IMR-90 (cell line): ENCODE results near the gene NLRX1. TPM values are rescaled to one million over a fixed set of nuclear protein-coding genes. Genes with fewer than 3 reads are reported as not detected.

Experiments used
- ATAC-seq: fragments of 200-7000 bp; cut with Tn5 transposase; 2 replicates; pipeline ENCODE4 v1.9.1; 2020; ENCODE audit warnings: low read depth, mild to moderate bottlenecking, moderate library complexity
- BruUV-seq: library from RNA; stranded (reverse); fragments of 400-500 nt; replicated peaks from 2 replicates; lab custom pipeline; 2021; lab: Mats Ljungman, UMichigan
- CTCF ChIA-PET: fragments of 300-600 bp; formaldehyde crosslinking; extraction: SDS; loops from one replicate; lab custom pipeline; 2021; ENCODE audit warnings: antibody characterized with exemption; lab: Yijun Ruan, JAX
- POLR2A ChIA-PET: fragments of 300-600 bp; sonication (Branson Sonifier 250); formaldehyde crosslinking; loops from one replicate; lab custom pipeline; 2022; ENCODE audit warnings: antibody characterized with exemption; ENCODE audit not compliant: unreplicated experiment; lab: Charles Lee
- DNase-seq: peaks from one replicate; pipeline ENCODE4 v3.0.0; 2013
- H2AFZ ChIP-seq: replicated peaks from 2 replicates; pipeline ENCODE3; 2013; ENCODE audit warnings: low read length, mild to moderate bottlenecking; ENCODE audit not compliant: poor library complexity
- H2AK5ac ChIP-seq: 2 replicates; pipeline ENCODE4 v1.6.1; 2013; ENCODE audit warnings: low read depth, low read length, inconsistent platforms
- H2AK9ac ChIP-seq: replicated peaks from 2 replicates; pipeline ENCODE3; 2013; ENCODE audit warnings: mild to moderate bottlenecking, low read depth, low read length, moderate library complexity; ENCODE audit not compliant: poor library complexity
- H2BK120ac ChIP-seq: 2 replicates; pipeline ENCODE4 v1.6.1; 2013; ENCODE audit warnings: low read depth, low read length, inconsistent platforms
- H2BK15ac ChIP-seq: 3 replicates; pipeline ENCODE4 v1.6.1; 2013; ENCODE audit warnings: low read depth, low read length, inconsistent platforms
- H2BK20ac ChIP-seq: 2 replicates; pipeline ENCODE4 v1.6.1; 2013; ENCODE audit warnings: low read depth, mild to moderate bottlenecking, inconsistent platforms, low read length, moderate library complexity
- H2BK5ac ChIP-seq: 2 replicates; pipeline ENCODE4 v1.6.1; 2013; ENCODE audit warnings: mild to moderate bottlenecking, low read depth, low read length, inconsistent platforms; ENCODE audit not compliant: poor library complexity, severe bottlenecking
- H3K14ac ChIP-seq: replicated peaks from 2 replicates; pipeline ENCODE4 v1.6.1; 2013; ENCODE audit warnings: low read depth, low read length, inconsistent platforms
- H3K18ac ChIP-seq: 2 replicates; pipeline ENCODE4 v1.6.1; 2013; ENCODE audit warnings: low read depth, low read length, control low read depth
- H3K23ac ChIP-seq: 2 replicates; pipeline ENCODE4 v1.6.1; 2013; ENCODE audit warnings: low read depth, low read length, inconsistent platforms
- H3K27ac ChIP-seq: 2 replicates; pipeline ENCODE4 v1.5.1; 2013; ENCODE audit warnings: mild to moderate bottlenecking, control low read depth, low read length; ENCODE audit not compliant: insufficient read depth
- H3K27me3 ChIP-seq: 2 replicates; pipeline ENCODE4 v1.6.1; 2013; ENCODE audit warnings: low read length; ENCODE audit not compliant: control insufficient read depth, insufficient read depth
- H3K36me3 ChIP-seq: 2 replicates; pipeline ENCODE4 v1.6.1; 2013; ENCODE audit warnings: low read length, mixed read lengths; ENCODE audit not compliant: control insufficient read depth, insufficient read depth
- H3K4ac ChIP-seq: 2 replicates; pipeline ENCODE4 v1.6.1; 2013; ENCODE audit warnings: low read depth, low read length, inconsistent platforms
- H3K4me1 ChIP-seq: 2 replicates; pipeline ENCODE4 v1.6.1; 2013; ENCODE audit warnings: low read length, mixed read lengths; ENCODE audit not compliant: control insufficient read depth, insufficient read depth
- H3K4me2 ChIP-seq: 2 replicates; pipeline ENCODE4 v1.6.1; 2013; ENCODE audit warnings: low read depth, mild to moderate bottlenecking, control low read depth, low read length, moderate library complexity
- H3K4me3 ChIP-seq: 2 replicates; pipeline ENCODE4 v1.5.1; 2013; ENCODE audit warnings: low read depth, mild to moderate bottlenecking, control low read depth, low read length, moderate library complexity; ENCODE audit not compliant: insufficient read depth
- H3K56ac ChIP-seq: 2 replicates; pipeline ENCODE4 v1.6.1; 2013; ENCODE audit warnings: low read length, inconsistent platforms; ENCODE audit not compliant: insufficient read depth; ENCODE audit errors: extremely low read depth
- H3K79me1 ChIP-seq, 2 experiments: 2 replicates each; pipeline ENCODE4 v1.6.1; 2013; ENCODE audit warnings: low read length in 2 of 2, inconsistent platforms in 1 of 2, low read depth in 1 of 2
- H3K9ac ChIP-seq: 2 replicates; pipeline ENCODE4 v1.6.1; 2013; ENCODE audit warnings: low read depth, low read length, control low read depth
- H3K9me1 ChIP-seq: 2 replicates; pipeline ENCODE4 v1.6.1; 2013; ENCODE audit warnings: low read length, inconsistent platforms; ENCODE audit not compliant: insufficient read depth
- H3K9me3 ChIP-seq: 2 replicates; pipeline ENCODE4 v1.6.1; 2013; ENCODE audit warnings: low read length; ENCODE audit not compliant: control insufficient read depth, insufficient read depth
- H4K20me1 ChIP-seq: 2 replicates; pipeline ENCODE4 v1.6.1; 2013; ENCODE audit warnings: low read length, inconsistent platforms; ENCODE audit not compliant: insufficient read depth
- H4K5ac ChIP-seq: 2 replicates; pipeline ENCODE4 v1.6.1; 2013; ENCODE audit warnings: mild to moderate bottlenecking, low read depth, low read length, control low read depth
- H4K8ac ChIP-seq, 2 experiments: 2 replicates each; pipeline ENCODE4 v1.6.1; 2013; ENCODE audit warnings: low read depth in 2 of 2, low read length in 2 of 2, control low read depth in 1 of 2, inconsistent platforms in 1 of 2
- H4K91ac ChIP-seq: 2 replicates; pipeline ENCODE4 v1.6.1; 2013; ENCODE audit warnings: low read depth, low read length, inconsistent platforms; ENCODE audit not compliant: insufficient read depth
- BHLHE40 ChIP-seq: fragments of 150-350 bp; IDR thresholded peaks from 2 replicates; pipeline ENCODE4 v1.6.1; 2016; ENCODE audit warnings: mild to moderate bottlenecking, low read depth, low read length
- CEBPB ChIP-seq: IDR thresholded peaks from 2 replicates; pipeline ENCODE4 v1.6.1; 2012; ENCODE audit warnings: low read depth, low read length, improper control_type of control experiment
- CHD1 ChIP-seq: IDR thresholded peaks from 2 replicates; pipeline ENCODE4 v1.6.1; 2012; ENCODE audit warnings: low read depth, low read length, improper control_type of control experiment
- CTCF ChIP-seq: conservative IDR thresholded peaks from 2 replicates; pipeline ENCODE4 v1.5.1; 2012; ENCODE audit warnings: mild to moderate bottlenecking, low read depth, low read length, improper control_type of control experiment
- FOS ChIP-seq: fragments of 150-350 bp; IDR thresholded peaks from 2 replicates; pipeline ENCODE4 v1.6.1; 2016; ENCODE audit warnings: low read depth, low read length
- MAFK ChIP-seq: IDR thresholded peaks from 2 replicates; pipeline ENCODE4 v1.6.1; 2012; ENCODE audit warnings: low read depth, low read length, improper control_type of control experiment
- MAZ ChIP-seq: IDR thresholded peaks from 2 replicates; pipeline ENCODE4 v1.6.1; 2012; ENCODE audit warnings: low read depth, mild to moderate bottlenecking, low read length, improper control_type of control experiment, moderate library complexity, borderline replicate concordance
- MXI1 ChIP-seq: IDR thresholded peaks from 2 replicates; pipeline ENCODE4 v1.6.1; 2012; ENCODE audit warnings: low read depth, mild to moderate bottlenecking, low read length, moderate library complexity, borderline replicate concordance
- NFE2L2 ChIP-seq: fragments of 150-350 bp; IDR thresholded peaks from 2 replicates; pipeline ENCODE4 v1.6.1; 2016; ENCODE audit warnings: low read depth, mild to moderate bottlenecking, low read length
- POLR2A ChIP-seq: IDR thresholded peaks from 2 replicates; pipeline ENCODE4 v1.6.1; 2012; ENCODE audit warnings: mild to moderate bottlenecking, low read depth, low read length
- RAD21 ChIP-seq: IDR thresholded peaks from 2 replicates; pipeline ENCODE4 v1.6.1; 2012; ENCODE audit warnings: low read length, improper control_type of control experiment
- RCOR1 ChIP-seq: IDR thresholded peaks from 2 replicates; pipeline ENCODE4 v1.6.1; 2012; ENCODE audit warnings: mild to moderate bottlenecking, low read length, improper control_type of control experiment; ENCODE audit not compliant: insufficient replicate concordance
- RFX5 ChIP-seq: IDR thresholded peaks from 2 replicates; pipeline ENCODE4 v1.8.0; 2012; ENCODE audit warnings: low read depth, mild to moderate bottlenecking, low read length, moderate library complexity
- SMC3 ChIP-seq: fragments of 150-350 bp; IDR thresholded peaks from 2 replicates; pipeline ENCODE4 v1.6.1; 2016; ENCODE audit warnings: low read depth, mild to moderate bottlenecking, antibody characterized with exemption, low read length, moderate library complexity
- whole genome bisulfite sequencing, 2 experiments: methylation state at CpG; one replicate each; pipeline versions ENCODE4 v1.1.5 to v1.1.7; 2013; ENCODE audit warnings: missing lambda C conversion rate in 2 of 2; ENCODE audit not compliant: insufficient read length in 1 of 2; ENCODE audit errors: extremely low coverage in 2 of 2; 5-methylcytosine and 5-hydroxymethylcytosine counted together
- dilution Hi-C: fragments of 300-500 bp; cut with HindIII; formaldehyde crosslinking; loops from one replicate; pipeline ENCODE4 v1.14.3; 2018; ENCODE audit warnings: low sequenced_read_pairs; ENCODE audit not compliant: unreplicated experiment
- in situ Hi-C: fragments of 300-500 bp; cut with MboI; formaldehyde crosslinking; loops from 3 replicates; pipeline ENCODE4 v1.14.3; 2019; ENCODE audit warnings: low sequenced_read_pairs, inconsistent platforms, mixed read lengths
- intact Hi-C: fragments of 100-400 bp; cut with micrococcal nuclease; formaldehyde crosslinking; loops from 2 replicates; pipeline ENCODE4 v1.10.0; 2022
- polyA plus RNA-seq, 3 experiments: library from polyadenylated mRNA; depleted of rRNA; stranded (reverse); fragments of >200 nt; gene quantifications; 2 replicates each; pipeline ENCODE4 v1.2.3, GENCODE V29; 2012; ENCODE audit warnings: low replicate concordance in 1 of 3
- total RNA-seq: library from RNA; depleted of rRNA; stranded (reverse); fragments of >200 nt; gene quantifications from 2 replicates; pipeline ENCODE4 v1.2.3, GENCODE V29; 2012
- TF ChIP-seq, protein P1 (sequence below): fragments of 150-350 bp; IDR thresholded peaks from 2 replicates; pipeline ENCODE4 v1.6.1; 2017; ENCODE audit warnings: mild to moderate bottlenecking, antibody characterized with exemption, low read length, low read depth
- TF ChIP-seq, protein P2 (sequence below): fragments of 150-350 bp; IDR thresholded peaks from 2 replicates; pipeline ENCODE4 v1.6.1; 2016; ENCODE audit warnings: low read depth, mild to moderate bottlenecking, low read length, moderate library complexity, borderline replicate concordance

Gene NLRX1
- total and polyA plus RNA-seq, 2 of the 4 experiments (the other 2 are of a cell fraction): 3.0 to 4.9 TPM

- no peak overlapping the region for H3K9ac ChIP-seq
- no peak overlapping the region for H2AK5ac ChIP-seq
- H3K4me2 ChIP-seq: no peak overlapping the region
- H3K9me1 ChIP-seq: no peaks in the 10 kb centered on the region
- 76% methylated on average over 4 of the region's 8 CpGs; no CpG with 5 or more reads in 1 of the 2 experiments for WGBS, 2 experiments
- no peak for DNase-seq
- BruUV-seq: no TSS peak
- TF ChIP-seq RCOR1 (no peak), MXI1 (no peak), RAD21 (no peak), RFX5 (no peak), SMC3 (no peak), BHLHE40 (no peak), POLR2A (no peak), CEBPB (no peak), NFE2L2 (no peak), MAFK (no peak), MAZ (no peak), CHD1 (no peak), FOS (no peak), CTCF (no peak)
- TF ChIP-seq, protein P1, sequence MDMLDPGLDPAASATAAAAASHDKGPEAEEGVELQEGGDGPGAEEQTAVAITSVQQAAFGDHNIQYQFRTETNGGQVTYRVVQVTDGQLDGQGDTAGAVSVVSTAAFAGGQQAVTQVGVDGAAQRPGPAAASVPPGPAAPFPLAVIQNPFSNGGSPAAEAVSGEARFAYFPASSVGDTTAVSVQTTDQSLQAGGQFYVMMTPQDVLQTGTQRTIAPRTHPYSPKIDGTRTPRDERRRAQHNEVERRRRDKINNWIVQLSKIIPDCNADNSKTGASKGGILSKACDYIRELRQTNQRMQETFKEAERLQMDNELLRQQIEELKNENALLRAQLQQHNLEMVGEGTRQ: no peak
- TF ChIP-seq, protein P2, sequence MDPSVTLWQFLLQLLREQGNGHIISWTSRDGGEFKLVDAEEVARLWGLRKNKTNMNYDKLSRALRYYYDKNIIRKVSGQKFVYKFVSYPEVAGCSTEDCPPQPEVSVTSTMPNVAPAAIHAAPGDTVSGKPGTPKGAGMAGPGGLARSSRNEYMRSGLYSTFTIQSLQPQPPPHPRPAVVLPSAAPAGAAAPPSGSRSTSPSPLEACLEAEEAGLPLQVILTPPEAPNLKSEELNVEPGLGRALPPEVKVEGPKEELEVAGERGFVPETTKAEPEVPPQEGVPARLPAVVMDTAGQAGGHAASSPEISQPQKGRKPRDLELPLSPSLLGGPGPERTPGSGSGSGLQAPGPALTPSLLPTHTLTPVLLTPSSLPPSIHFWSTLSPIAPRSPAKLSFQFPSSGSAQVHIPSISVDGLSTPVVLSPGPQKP: no peak
- H4K20me1 ChIP-seq: no peaks in the 10 kb centered on the region
- H2BK15ac ChIP-seq: no peak overlapping the region
- H3K14ac ChIP-seq: no peak overlapping the region
- no peak overlapping the region for H2BK120ac ChIP-seq
- no peak overlapping the region for H3K23ac ChIP-seq
- H2AK9ac ChIP-seq: no peak overlapping the region
- POLR2A ChIA-PET: no interaction called here
- H2AFZ ChIP-seq: no peak overlapping the region
- no peak overlapping the region for H3K4me3 ChIP-seq
- H3K27ac ChIP-seq: no peak overlapping the region
- no peak for ATAC-seq
- no peak overlapping the region for H4K91ac ChIP-seq
- in situ Hi-C loops (no loop called here), dilution Hi-C loops (no loop called here), intact Hi-C loops (no loop called here)
- H2BK5ac ChIP-seq: no peak overlapping the region
- no peaks in the 10 kb centered on the region for H3K79me1 ChIP-seq
- no peak overlapping the region for H4K8ac ChIP-seq
- no peak overlapping the region for H3K18ac ChIP-seq
- H3K27me3 ChIP-seq: peaks cover 24% of the 10 kb centered on the region
- H3K4ac ChIP-seq: no peak overlapping the region
- CTCF ChIA-PET: no interaction called here
- H3K9me3 ChIP-seq: no peaks in the 10 kb centered on the region
- no peak overlapping the region for H3K56ac ChIP-seq
- no peak overlapping the region for H4K5ac ChIP-seq
- no peak overlapping the region for H2BK20ac ChIP-seq
- no peaks in the 10 kb centered on the region for H3K36me3 ChIP-seq
- peaks cover 2% of the 10 kb centered on the region for H3K4me1 ChIP-seq
Observed at GRCh38 chr11:119161871-119162270, 6.7 kb upstream of the NLRX1 start.
